ENCODE measurements around the gene ANKFN1.

The ANKFN1 gene

GRCh38 chr17:56521414-56522141, 368.3 kb downstream of the ANKFN1 start:
- DNase-seq = no peak

DNA sequence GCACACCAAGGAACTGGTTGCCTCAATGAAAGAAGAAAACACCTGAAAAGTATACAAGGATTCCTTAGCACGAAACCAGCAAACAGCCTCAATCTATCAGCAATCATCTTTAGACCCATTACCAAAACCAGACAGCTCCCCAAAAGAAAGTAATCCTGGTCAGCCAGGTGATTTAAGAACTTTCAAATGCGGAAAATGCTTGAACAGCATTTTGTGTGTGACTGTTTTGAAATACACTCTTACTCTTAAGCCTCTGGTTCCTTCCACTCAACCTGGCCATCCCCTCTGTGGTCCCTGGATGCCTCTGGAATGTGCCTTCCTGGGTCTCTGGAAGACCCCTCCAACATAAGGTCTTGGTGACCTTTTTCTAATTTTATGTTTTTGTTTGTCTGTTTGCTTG, 369.8 kb downstream of the ANKFN1 start:
- no peak for DNase-seq

GRCh38 chr17:56528696-56529095, 375.4 kb downstream of the ANKFN1 start:
- no peak for DNase-seq

DNA sequence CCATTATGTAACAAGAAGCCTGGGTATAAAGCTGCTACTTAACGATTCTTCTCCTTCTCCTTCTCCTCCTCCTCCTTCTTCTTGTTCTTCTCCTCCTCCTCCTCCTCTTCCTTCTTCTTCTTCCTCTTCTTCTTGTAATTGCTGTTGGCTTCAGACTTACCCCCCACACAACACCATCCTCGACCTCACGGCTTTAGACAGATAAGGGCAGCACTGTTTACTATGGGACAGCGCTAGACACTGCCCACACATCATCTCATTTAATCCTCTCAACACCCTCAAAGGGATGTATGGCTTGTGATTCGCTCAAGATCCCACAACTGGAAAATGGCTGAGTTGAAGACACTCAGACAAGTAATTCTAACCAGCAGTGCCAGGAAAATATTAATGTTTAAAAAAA, 379.7 kb downstream of the ANKFN1 start:
- DNase-seq = no peak

- no peak for DNase-seq
These were observed 383.5 kb downstream of the ANKFN1 start for GRCh38 chr17:56536766-56537165.

- no peak for DNase-seq
These were observed 387.6 kb downstream of the ANKFN1 start for GRCh38 chr17:56540836-56541235.

- DNase-seq = no peak
These were observed 390.0 kb downstream of the ANKFN1 start for GRCh38 chr17:56543280-56543679.

GRCh38 chr17:56545106-56545505, 391.8 kb downstream of the ANKFN1 start:
- DNase-seq = no peak

- DNase-seq = no peak
These were observed 392.7 kb downstream of the ANKFN1 start for GRCh38 chr17:56545930-56546329.

DNA sequence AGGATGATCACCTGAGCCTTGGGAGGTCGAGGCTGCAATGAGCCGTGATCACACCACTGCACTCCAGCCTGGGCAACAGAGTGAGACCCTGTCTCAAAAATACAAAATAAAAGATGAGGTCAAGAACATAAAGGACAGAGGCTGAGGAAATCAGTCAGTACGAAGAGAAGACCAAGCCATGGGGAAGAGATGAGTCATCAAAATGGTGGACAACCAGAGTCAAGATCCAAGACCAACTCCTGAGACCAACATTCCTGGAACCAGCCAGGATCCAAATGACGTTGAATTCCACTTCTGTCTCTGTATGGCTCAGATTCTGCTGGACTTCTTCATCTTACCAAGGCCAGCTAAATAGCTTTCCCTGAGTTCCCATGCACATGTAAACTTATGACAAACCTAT, 395.4 kb downstream of the ANKFN1 start:
- DNase-seq = no peak

DNA sequence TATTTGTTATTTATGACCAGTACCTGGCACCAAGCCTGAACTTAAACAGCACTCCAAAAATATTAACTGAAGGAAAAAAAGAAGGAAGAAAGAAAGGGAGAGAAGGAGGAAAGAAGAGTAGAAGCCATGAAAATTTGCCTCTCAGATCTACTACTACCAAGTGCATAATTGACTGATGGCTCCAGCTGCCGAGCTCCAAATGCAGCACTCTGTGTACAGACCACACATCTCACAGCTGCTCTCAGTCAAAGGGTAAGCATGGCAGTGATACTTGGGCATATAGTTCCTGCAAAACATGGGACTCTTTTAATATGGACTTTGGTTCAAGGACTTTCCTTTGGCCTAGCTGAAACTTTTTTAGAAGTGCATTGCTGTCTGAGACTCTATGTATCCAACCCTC, 396.2 kb downstream of the ANKFN1 start:
- no peak for DNase-seq

DNA sequence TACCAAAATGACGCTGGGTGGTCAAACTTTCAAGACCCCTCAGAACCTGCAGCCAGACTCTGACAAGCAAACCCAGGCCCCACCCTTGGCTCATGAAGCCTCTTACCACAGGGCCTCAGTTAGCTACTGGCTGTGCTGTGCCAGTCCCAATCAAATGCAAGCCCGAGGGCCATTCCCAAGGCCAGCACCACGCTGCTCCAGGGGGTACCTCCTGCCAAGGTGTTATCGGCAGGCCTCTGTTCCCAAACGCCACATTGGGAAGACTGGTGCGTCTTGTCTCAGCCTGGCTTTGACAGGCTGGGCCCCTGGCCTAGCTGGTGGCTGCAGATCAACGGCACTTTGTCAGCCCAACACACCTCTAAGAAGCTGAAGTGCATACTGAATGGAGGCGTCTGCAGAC, 404.4 kb downstream of the ANKFN1 start:
- DNase-seq = no peak

DNA sequence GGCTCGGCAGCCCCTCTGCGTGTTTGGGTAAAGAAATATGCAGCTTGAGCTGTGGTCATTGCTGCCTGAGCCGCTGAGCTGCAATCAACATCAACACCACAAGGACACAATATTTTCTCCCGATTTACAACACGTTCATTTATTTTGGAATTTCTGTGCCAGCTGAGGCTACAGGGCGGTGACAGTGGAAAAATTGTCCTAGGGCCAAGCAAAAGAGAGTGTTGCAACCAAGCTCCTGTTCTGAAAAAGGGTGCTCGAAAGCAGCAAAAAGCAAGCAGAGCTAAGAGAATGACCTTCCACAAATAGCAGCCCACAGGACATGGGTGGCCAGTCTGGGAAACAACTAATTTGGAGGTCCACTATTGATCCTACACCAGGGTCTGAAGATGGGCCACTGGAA, 404.8 kb downstream of the ANKFN1 start:
- DNase-seq = no peak
